HepG2 (cell line): Measurements from ENCODE around the gene GABRB1. TPM values are rescaled to one million over a fixed set of nuclear protein-coding genes. Genes with fewer than 3 reads are reported as not detected.

Experiments used
- ATAC-seq: fragments of 200-7000 bp; cut with Tn5 transposase; 3 replicates; pipeline ENCODE4 v1.9.1; 2020; ENCODE audit warnings: mild to moderate bottlenecking, moderate library complexity
- BruUV-seq: library from RNA; stranded (reverse); fragments of 400-500 nt; replicated peaks from 2 replicates; lab custom pipeline; 2021; lab: Mats Ljungman, UMichigan
- CTCF ChIA-PET: fragments of 300-600 bp; formaldehyde crosslinking; extraction: SDS; loops from one replicate; lab custom pipeline; 2021; ENCODE audit warnings: low total read pairs, inconsistent platforms, low intra/inter-chr PET ratio; lab: Yijun Ruan, JAX
- POLR2A ChIA-PET: fragments of 350-600 bp; sonication (Branson Sonifier 250); formaldehyde crosslinking; loops from one replicate; lab custom pipeline; 2020; ENCODE audit warnings: antibody characterized with exemption, inconsistent platforms; lab: Yijun Ruan, JAX
- DNase-seq: peaks from one replicate; pipeline ENCODE4 v3.0.0-alpha.2; 2015; ENCODE audit warnings: low spot score
- FAIRE-seq: peaks from 3 replicates; lab custom pipeline; 2011; peaks lifted over from hg19 to GRCh38; lab: Jason Lieb, UNC
- H2AFZ ChIP-seq: one replicate; pipeline ENCODE4 v1.6.1; 2011; ENCODE audit warnings: low read length, inconsistent platforms
- H3K27ac ChIP-seq: fragments of 300-600 bp; 3 replicates; pipeline ENCODE4 v1.8.0; 2011; ENCODE audit warnings: mixed run types, mild to moderate bottlenecking, mixed read lengths, low read length, inconsistent platforms; ENCODE audit not compliant: insufficient read depth; ENCODE audit errors: extremely low read length
- H3K27me3 ChIP-seq, 2 experiments: fragments of 200-600 bp in 1 of 2; 2 replicates in 1 of 2; 3 replicates in 1 of 2; pipeline versions ENCODE4 v1.6.0 to v1.8.0; 2011; ENCODE audit warnings: low read length in 2 of 2, mild to moderate bottlenecking in 2 of 2, moderate library complexity in 2 of 2, inconsistent platforms in 1 of 2; ENCODE audit not compliant: insufficient read depth in 2 of 2, control insufficient read depth in 1 of 2
- H3K36me3 ChIP-seq, 2 experiments: fragments of 200-600 bp in 1 of 2; replicated peaks in 1 of 2; 2 replicates in 1 of 2; 3 replicates in 1 of 2; pipeline versions ENCODE4 v1.5.1 to v1.8.0; 2011; ENCODE audit warnings: low read length in 2 of 2, inconsistent platforms in 1 of 2; ENCODE audit not compliant: insufficient read depth in 2 of 2, control insufficient read depth in 1 of 2
- H3K4me1 ChIP-seq: 2 replicates; pipeline ENCODE4 v1.5.1; 2012; ENCODE audit warnings: low read length, inconsistent platforms; ENCODE audit not compliant: insufficient read depth
- H3K4me2 ChIP-seq: 2 replicates; pipeline ENCODE4 v1.6.0; 2011; ENCODE audit warnings: low read depth, low read length, inconsistent platforms
- H3K4me3 ChIP-seq, 3 experiments: fragments of 200-600 bp in 1 of 3; sonication (generic), shearing (Covaris generic) in 1 of 3; replicated peaks in 1 of 3; 2 replicates each; pipeline ENCODE4 v1.5.1; 2011 to 2016; ENCODE audit warnings: low read length in 3 of 3, inconsistent platforms in 2 of 3, low read depth in 2 of 3, mild to moderate bottlenecking in 2 of 3, control low read depth in 1 of 3, mixed read lengths in 1 of 3; ENCODE audit not compliant: insufficient read depth in 1 of 3
- H3K79me2 ChIP-seq: one replicate; pipeline ENCODE4 v1.6.1; 2011; ENCODE audit warnings: low read length, inconsistent platforms; ENCODE audit not compliant: insufficient read depth
- H3K9ac ChIP-seq: 2 replicates; pipeline ENCODE4 v1.6.0; 2011; ENCODE audit warnings: mild to moderate bottlenecking, low read depth, low read length, inconsistent platforms; ENCODE audit not compliant: insufficient read depth
- H3K9me3 ChIP-seq: 2 replicates; pipeline ENCODE4 v1.5.1; 2012; ENCODE audit warnings: mild to moderate bottlenecking, low read length
- H4K20me1 ChIP-seq: 2 replicates; pipeline ENCODE4 v1.6.0; 2011; ENCODE audit warnings: inconsistent platforms, mild to moderate bottlenecking, low read length, moderate library complexity; ENCODE audit not compliant: insufficient read depth
- ETS1 ChIP-seq: sonication (generic); formaldehyde crosslinking; IDR thresholded peaks from 2 replicates; pipeline ENCODE4 v1.4.0; 2020; ENCODE audit warnings: missing genetic modification reagents
- KDM5A ChIP-seq: fragments of 200-600 bp; sonication (generic); IDR thresholded peaks from 2 replicates; pipeline ENCODE4 v1.7.0; 2018; ENCODE audit warnings: antibody characterized with exemption, mild to moderate bottlenecking, low read length, borderline replicate concordance
- NR1H2 ChIP-seq: sonication (generic); formaldehyde crosslinking; IDR thresholded peaks from 2 replicates; pipeline ENCODE4 v1.8.1; 2022; ENCODE audit warnings: low read depth, missing genetic modification reagents, borderline replicate concordance
- PHF8 ChIP-seq: sonication (generic); formaldehyde crosslinking; IDR thresholded peaks from 2 replicates; pipeline ENCODE4 v1.5.0; 2020; ENCODE audit warnings: missing genetic modification reagents
- RXRA ChIP-seq: sonication (generic); formaldehyde crosslinking; IDR thresholded peaks from 2 replicates; pipeline ENCODE4 v1.5.1; 2020; ENCODE audit warnings: missing genetic modification reagents
- TP53 ChIP-seq: sonication (generic); formaldehyde crosslinking; conservative IDR thresholded peaks from 2 replicates; pipeline ENCODE4 v1.4.0; 2020; ENCODE audit warnings: missing genetic modification reagents
- ZNF788 ChIP-seq: sonication (generic); formaldehyde crosslinking; IDR thresholded peaks from 2 replicates; pipeline ENCODE4 v1.5.0; 2020; ENCODE audit warnings: mild to moderate bottlenecking, missing genetic modification reagents, borderline replicate concordance
- ZNF839 ChIP-seq: sonication (generic); formaldehyde crosslinking; IDR thresholded peaks from 2 replicates; pipeline ENCODE4 v1.4.0; 2020; ENCODE audit warnings: missing genetic modification reagents, mild to moderate bottlenecking, borderline replicate concordance
- ZNF891 ChIP-seq: sonication (generic); formaldehyde crosslinking; IDR thresholded peaks from 2 replicates; pipeline ENCODE4 v1.5.0; 2020; ENCODE audit warnings: mild to moderate bottlenecking, missing genetic modification reagents
- WGBS: methylation state at CpG from one replicate; pipeline ENCODE4 v1.1.6; 2017; ENCODE audit warnings: low lambda C conversion rate; 5-methylcytosine and 5-hydroxymethylcytosine counted together
- in situ Hi-C: cut with HindIII; loops from 2 replicates; pipeline ENCODE4 v1.10.0; 2017; ENCODE audit warnings: low pct_unique_long_range_greater_than_20kb; ENCODE audit not compliant: extremely low pct_ligation_motif_present
- intact Hi-C: fragments of 100-400 bp; cut with micrococcal nuclease; formaldehyde crosslinking; loops from one replicate; pipeline ENCODE4 v1.10.0; 2022; ENCODE audit not compliant: unreplicated experiment
- polyA plus RNA-seq, 8 experiments: library from polyadenylated mRNA; depleted of rRNA in 3 of 8; stranded (reverse) in 7 of 8; unstranded in 1 of 8; fragments of >200 nt; fragmentation: Illumina TruSeq in 4 of 8; extraction: Trizol in 4 of 8; gene quantifications; 2 replicates each; pipeline versions ENCODE4 v1.2.1 to v1.2.3, GENCODE V29; 2011 to 2016; ENCODE audit warnings: low read depth in 4 of 8, missing spikeins in 1 of 8, mixed read lengths in 1 of 8; ENCODE audit not compliant: insufficient read depth in 1 of 8
- total RNA-seq, 5 experiments: library from RNA; depleted of rRNA; stranded (reverse); fragments of >200 nt; fragmentation: Illumina TruSeq; extraction: Trizol; gene quantifications; 2 replicates each; pipeline ENCODE4 v1.2.3, GENCODE V29; 2016; ENCODE audit warnings: low read depth in 1 of 5
- TF ChIP-seq, protein P1 (sequence below): sonication (generic); formaldehyde crosslinking; IDR thresholded peaks from 2 replicates; pipeline ENCODE4 v1.4.0; 2020; ENCODE audit warnings: mild to moderate bottlenecking, missing genetic modification reagents
- TF ChIP-seq, protein P2 (sequence below): sonication (generic); formaldehyde crosslinking; IDR thresholded peaks from 2 replicates; pipeline ENCODE4 v1.4.0; 2020; ENCODE audit warnings: missing genetic modification reagents, mild to moderate bottlenecking, borderline replicate concordance

GABRB1 gene
- total and polyA plus RNA-seq, 2 of the 13 experiments (the other 11 are each of a cell fraction or from before 2014, with no cell fraction given), result not detected

DNA sequence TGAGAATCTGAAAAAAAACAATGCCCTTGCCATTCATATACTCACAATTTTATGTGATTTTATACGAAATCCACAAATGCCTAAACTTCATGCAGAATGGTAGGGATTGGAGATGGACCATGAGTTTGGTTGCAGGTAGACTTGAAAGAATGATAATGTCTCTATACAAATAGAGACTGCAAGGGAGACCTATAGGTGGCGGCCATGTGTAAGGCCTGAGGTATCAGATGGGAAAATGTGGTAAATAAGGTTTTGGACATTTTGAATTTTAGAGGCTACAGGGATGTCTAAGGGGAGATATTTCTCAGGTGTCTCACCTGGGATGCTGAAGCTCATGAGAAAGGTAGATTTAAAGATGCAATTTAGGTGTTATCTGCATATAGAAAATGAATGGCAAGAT lies 78.0 kb downstream of the GABRB1 start:
- H4K20me1 ChIP-seq, result no peaks in the 10 kb centered on the region
- intact Hi-C loops (no loop called here), in situ Hi-C loops (no loop called here)
- BruUV-seq, result no TSS peak
- ChIA-PET POLR2A (no interaction called here), CTCF (no interaction called here)
- no peak overlapping the region for H3K4me2 ChIP-seq
- no peaks in the 10 kb centered on the region for H3K27me3 ChIP-seq
- H3K9me3 ChIP-seq, result no peaks in the 10 kb centered on the region
- 7% methylated on average over 2 of the region's 2 CpGs for WGBS
- H3K27ac ChIP-seq, result no peak overlapping the region
- no peak overlapping the region for H2AFZ ChIP-seq
- ATAC-seq (no peak), FAIRE-seq (no peak), DNase-seq (no peak)
- no peaks in the 10 kb centered on the region for H3K79me2 ChIP-seq
- no peaks in the 10 kb centered on the region for H3K4me1 ChIP-seq
- H3K36me3 ChIP-seq, result no peaks in the 10 kb centered on the region
- no peak overlapping the region for H3K9ac ChIP-seq
- H3K4me3 ChIP-seq, result no peak overlapping the region
- TF ChIP-seq ZNF788 (CRISPR knock-in tag), result no peak
- no peak for TF ChIP-seq NR1H2 (CRISPR knock-in tag)
- no peak for TF ChIP-seq KDM5A
- no peak for TF ChIP-seq ZNF839 (CRISPR knock-in tag)
- no peak for TF ChIP-seq ZNF891
- TF ChIP-seq PHF8, result no peak
- TF ChIP-seq RXRA (CRISPR knock-in tag), result no peak
- TF ChIP-seq, protein P1, sequence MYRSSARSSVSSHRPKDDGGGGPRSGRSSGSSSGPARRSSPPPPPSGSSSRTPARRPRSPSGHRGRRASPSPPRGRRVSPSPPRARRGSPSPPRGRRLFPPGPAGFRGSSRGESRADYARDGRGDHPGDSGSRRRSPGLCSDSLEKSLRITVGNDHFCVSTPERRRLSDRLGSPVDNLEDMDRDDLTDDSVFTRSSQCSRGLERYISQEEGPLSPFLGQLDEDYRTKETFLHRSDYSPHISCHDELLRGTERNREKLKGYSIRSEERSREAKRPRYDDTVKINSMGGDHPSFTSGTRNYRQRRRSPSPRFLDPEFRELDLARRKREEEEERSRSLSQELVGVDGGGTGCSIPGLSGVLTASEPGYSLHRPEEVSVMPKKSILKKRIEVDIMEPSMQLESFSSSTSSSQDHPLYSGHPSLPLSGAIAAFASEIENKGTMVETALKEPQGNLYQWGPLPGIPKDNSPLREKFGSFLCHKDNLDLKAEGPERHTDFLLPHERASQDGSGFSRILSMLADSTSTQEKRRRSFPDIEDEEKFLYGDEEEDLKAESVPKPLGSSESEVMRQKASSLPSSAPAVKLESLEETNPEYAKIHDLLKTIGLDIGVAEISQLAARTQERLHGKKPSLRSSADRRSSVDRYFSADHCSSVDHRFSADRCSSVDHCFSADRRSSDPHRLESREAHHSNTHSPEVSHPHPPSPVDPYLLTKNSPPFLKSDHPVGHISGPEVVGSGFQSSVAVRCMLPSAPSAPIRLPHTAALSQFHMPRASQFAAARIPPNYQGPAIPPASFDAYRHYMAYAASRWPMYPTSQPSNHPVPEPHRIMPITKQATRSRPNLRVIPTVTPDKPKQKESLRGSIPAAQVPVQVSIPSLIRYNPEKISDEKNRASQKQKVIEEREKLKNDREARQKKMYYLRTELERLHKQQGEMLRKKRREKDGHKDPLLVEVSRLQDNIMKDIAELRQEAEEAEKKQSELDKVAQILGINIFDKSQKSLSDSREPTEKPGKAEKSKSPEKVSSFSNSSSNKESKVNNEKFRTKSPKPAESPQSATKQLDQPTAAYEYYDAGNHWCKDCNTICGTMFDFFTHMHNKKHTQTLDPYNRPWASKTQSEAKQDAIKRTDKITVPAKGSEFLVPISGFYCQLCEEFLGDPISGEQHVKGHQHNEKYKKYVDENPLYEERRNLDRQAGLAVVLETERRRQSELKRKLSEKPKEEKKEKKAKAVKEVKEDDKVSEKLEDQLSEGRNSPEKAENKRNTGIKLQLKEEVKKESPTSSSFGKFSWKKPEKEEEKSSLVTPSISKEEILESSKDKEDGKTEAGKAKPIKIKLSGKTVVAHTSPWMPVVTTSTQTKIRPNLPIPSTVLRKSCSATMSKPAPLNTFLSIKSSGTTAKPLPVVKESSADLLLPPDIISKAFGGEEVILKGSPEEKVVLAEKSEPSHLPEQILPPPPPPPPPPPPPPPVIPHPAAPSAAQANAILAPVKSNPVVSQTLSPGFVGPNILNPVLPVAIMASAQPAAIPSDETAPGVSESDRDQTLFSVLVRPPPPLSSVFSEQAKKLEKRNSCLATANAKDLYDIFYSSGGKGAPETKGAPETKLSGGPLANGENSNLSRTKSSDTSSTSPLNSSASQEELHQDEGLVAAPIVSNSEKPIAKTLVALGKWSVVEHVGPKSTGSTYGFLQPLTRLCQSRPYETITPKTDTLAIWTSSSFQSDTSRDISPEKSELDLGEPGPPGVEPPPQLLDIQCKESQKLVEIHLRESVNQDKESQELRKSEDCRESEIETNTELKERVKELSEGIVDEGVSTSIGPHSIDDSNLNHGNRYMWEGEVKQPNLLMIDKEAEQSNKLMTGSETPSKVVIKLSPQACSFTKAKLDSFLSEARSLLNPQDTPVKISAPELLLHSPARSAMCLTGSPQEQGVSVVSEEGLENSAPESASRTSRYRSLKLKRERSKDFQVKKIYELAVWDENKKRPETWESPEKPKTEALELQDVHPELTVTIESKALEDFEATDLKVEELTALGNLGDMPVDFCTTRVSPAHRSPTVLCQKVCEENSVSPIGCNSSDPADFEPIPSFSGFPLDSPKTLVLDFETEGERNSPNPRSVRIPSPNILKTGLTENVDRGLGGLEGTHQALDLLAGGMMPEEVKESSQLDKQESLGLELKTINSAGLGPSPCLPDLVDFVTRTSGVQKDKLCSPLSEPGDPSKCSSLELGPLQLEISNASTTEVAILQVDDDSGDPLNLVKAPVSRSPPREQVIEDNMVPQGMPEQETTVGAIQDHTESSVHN (CRISPR knock-in tag), result no peak
- TF ChIP-seq, protein P2, sequence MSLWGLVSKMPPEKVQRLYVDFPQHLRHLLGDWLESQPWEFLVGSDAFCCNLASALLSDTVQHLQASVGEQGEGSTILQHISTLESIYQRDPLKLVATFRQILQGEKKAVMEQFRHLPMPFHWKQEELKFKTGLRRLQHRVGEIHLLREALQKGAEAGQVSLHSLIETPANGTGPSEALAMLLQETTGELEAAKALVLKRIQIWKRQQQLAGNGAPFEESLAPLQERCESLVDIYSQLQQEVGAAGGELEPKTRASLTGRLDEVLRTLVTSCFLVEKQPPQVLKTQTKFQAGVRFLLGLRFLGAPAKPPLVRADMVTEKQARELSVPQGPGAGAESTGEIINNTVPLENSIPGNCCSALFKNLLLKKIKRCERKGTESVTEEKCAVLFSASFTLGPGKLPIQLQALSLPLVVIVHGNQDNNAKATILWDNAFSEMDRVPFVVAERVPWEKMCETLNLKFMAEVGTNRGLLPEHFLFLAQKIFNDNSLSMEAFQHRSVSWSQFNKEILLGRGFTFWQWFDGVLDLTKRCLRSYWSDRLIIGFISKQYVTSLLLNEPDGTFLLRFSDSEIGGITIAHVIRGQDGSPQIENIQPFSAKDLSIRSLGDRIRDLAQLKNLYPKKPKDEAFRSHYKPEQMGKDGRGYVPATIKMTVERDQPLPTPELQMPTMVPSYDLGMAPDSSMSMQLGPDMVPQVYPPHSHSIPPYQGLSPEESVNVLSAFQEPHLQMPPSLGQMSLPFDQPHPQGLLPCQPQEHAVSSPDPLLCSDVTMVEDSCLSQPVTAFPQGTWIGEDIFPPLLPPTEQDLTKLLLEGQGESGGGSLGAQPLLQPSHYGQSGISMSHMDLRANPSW, result no peak
- TF ChIP-seq ETS1, result no peak
- TF ChIP-seq TP53 (CRISPR knock-in tag), result no peak
